CD8-positive, alpha-beta memory T cell (primary cell): ENCODE results near the gene UQCR10. TPM values are rescaled to one million over a fixed set of nuclear protein-coding genes. Genes with fewer than 3 reads are reported as not detected.

ENCODE experiments used
- CTCF ChIA-PET: fragments of 350-600 bp; sonication (Branson Sonifier 250); formaldehyde crosslinking; loops from one replicate; lab custom pipeline; 2021; ENCODE audit warnings: antibody characterized with exemption; lab: Charles Lee
- POLR2A ChIA-PET: fragments of 350-600 bp; sonication (Branson Sonifier 250); formaldehyde crosslinking; loops from one replicate; lab custom pipeline; 2021; ENCODE audit warnings: antibody characterized with exemption; lab: Charles Lee
- DNase-seq, 5 donors: peaks; one replicate each; pipeline versions ENCODE4 v3.0.0 to v3.0.0-alpha.2; 2020 to 2022; ENCODE audit warnings: mixed read lengths in 1 of 5
- H3K27ac ChIP-seq: one replicate; pipeline ENCODE4 v1.7.0; 2013; ENCODE audit warnings: low read depth, mild to moderate bottlenecking, low read length, moderate library complexity
- H3K27me3 ChIP-seq: 2 replicates; pipeline ENCODE4 v1.7.0; 2013; ENCODE audit warnings: low read length, mild to moderate bottlenecking; ENCODE audit not compliant: insufficient read depth, poor library complexity, severe bottlenecking
- H3K36me3 ChIP-seq: 2 replicates; pipeline ENCODE4 v1.7.0; 2013; ENCODE audit warnings: mild to moderate bottlenecking, low read length, moderate library complexity; ENCODE audit not compliant: insufficient read depth
- H3K4me1 ChIP-seq: 2 replicates; pipeline ENCODE4 v1.7.0; 2013; ENCODE audit warnings: mild to moderate bottlenecking, low read length, moderate library complexity; ENCODE audit not compliant: insufficient read depth
- H3K4me3 ChIP-seq: 2 replicates; pipeline ENCODE4 v1.7.0; 2013; ENCODE audit warnings: mild to moderate bottlenecking, low read length
- H3K9me3 ChIP-seq: 2 replicates; pipeline ENCODE4 v1.7.0; 2013; ENCODE audit warnings: mild to moderate bottlenecking, low read length
- H3K27ac Mint-ChIP-seq, 8 donors: one replicate each; pipeline ENCODE4 v1.8.0; 2020 to 2021; ENCODE audit warnings: mixed read lengths in 8 of 8, mild to moderate bottlenecking in 6 of 8, inconsistent platforms in 3 of 8, moderate library complexity in 3 of 8
- H3K27me3 Mint-ChIP-seq, 2 donors: one replicate each; pipeline ENCODE4 v1.8.0; 2020 to 2021; ENCODE audit warnings: mixed read lengths in 2 of 2, mild to moderate bottlenecking in 1 of 2, moderate library complexity in 1 of 2
- H3K36me3 Mint-ChIP-seq, 3 donors: one replicate each; pipeline ENCODE4 v1.8.0; 2020 to 2021; ENCODE audit warnings: mixed read lengths in 3 of 3, inconsistent platforms in 1 of 3, mild to moderate bottlenecking in 1 of 3
- H3K4me1 Mint-ChIP-seq, 3 donors: one replicate each; pipeline ENCODE4 v1.8.0; 2020 to 2021; ENCODE audit warnings: mixed read lengths in 3 of 3, inconsistent platforms in 1 of 3, mild to moderate bottlenecking in 1 of 3
- H3K4me3 Mint-ChIP-seq, 7 donors: one replicate each; pipeline ENCODE4 v1.8.0; 2020 to 2021; ENCODE audit warnings: mixed read lengths in 7 of 7, mild to moderate bottlenecking in 6 of 7, moderate library complexity in 4 of 7, inconsistent platforms in 2 of 7
- H3K9me3 Mint-ChIP-seq, 5 donors: one replicate each; pipeline ENCODE4 v1.8.0; 2020 to 2022; ENCODE audit warnings: mixed read lengths in 5 of 5, mild to moderate bottlenecking in 3 of 5, moderate library complexity in 2 of 5, inconsistent platforms in 1 of 5
- polyA plus RNA-seq: library from polyadenylated mRNA; unstranded; fragments of 300-500 nt; fragmentation: Illumina TruSeq; gene quantifications from one replicate; pipeline ENCODE4 v1.2.3, GENCODE V29; 2021
- total RNA-seq, 2 experiments: library from RNA; stranded (reverse); gene quantifications; one replicate each; pipeline ENCODE4 v1.2.3, GENCODE V29; 2021

Gene UQCR10
- total and polyA plus RNA-seq, 3 experiments from 2014 or later, result 114 to 307 (median 121) TPM

DNA sequence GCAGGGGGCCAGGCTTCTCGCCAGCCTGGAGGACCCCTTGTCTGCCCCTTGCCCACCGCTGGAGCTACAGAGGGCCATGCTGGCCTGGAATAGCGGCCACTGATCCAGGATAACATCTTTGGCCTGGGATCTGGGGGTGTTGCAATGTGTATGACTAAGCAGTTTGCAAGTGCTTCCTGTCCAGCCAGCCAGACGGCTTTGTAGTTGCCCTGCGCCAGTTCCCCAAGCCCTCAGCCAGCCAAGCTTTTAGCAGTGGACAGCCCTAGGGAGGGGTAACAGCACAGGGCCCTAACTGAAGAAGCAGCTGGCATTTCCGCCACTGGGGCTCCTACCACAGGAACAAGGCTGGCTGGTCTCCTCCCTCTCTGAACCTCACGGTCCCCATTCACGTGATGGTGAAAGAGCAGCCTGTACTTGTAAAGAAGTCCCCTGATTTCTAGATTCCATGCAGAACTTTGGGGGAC lies 32.1 kb downstream of the UQCR10 start:
- no peak overlapping the region for H3K27ac ChIP-seq
- ChIA-PET CTCF (no interaction called here), POLR2A (interaction anchor here (0.5 kb wide), 1 partner anchor 39 kb away, joined by 3 read pairs; no protein-coding TSS in a partner anchor)
- H3K36me3 ChIP-seq, result peaks cover 68% of the 10 kb centered on the region
- H3K27me3 Mint-ChIP-seq, result no peaks in the 10 kb centered on the region
- H3K4me3 Mint-ChIP-seq, result no peak overlapping the region
- no peak overlapping the region for H3K4me3 ChIP-seq
- no peak for DNase-seq
- no peaks in the 10 kb centered on the region for H3K27me3 ChIP-seq
- no peaks in the 10 kb centered on the region for H3K4me1 ChIP-seq
- no peaks in the 10 kb centered on the region for H3K9me3 Mint-ChIP-seq
- peak overlapping the region in 1 of 8 donors; percentile 37 for H3K27ac Mint-ChIP-seq
- peaks cover 11 to 84% (median 18%) of the 10 kb centered on the region in 3 donors for H3K36me3 Mint-ChIP-seq
- no peaks in the 10 kb centered on the region for H3K9me3 ChIP-seq
- H3K4me1 Mint-ChIP-seq, result peaks cover 0 to 4% (median 0%) of the 10 kb centered on the region in 3 donors

DNA sequence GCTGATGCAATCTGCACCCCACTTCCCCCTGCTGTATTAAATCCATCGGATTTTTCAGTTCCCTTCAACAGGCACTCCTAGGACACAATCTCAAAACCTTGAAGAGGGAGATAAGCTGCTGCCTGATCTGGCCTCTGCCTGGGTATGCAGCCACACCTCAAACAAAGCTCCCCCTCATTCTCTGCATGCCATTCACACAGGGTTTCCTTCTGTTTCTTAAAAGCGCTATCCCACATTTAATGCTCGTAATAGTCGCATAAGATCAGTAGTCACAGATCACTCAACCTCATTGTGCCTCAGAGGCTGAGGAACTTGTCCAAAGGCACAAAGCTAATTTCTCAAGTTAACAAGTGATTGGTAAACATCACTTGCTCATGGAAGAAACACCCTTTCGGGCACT lies 34.0 kb downstream of the UQCR10 start:
- H3K27me3 Mint-ChIP-seq, result no peaks in the 10 kb centered on the region
- CTCF ChIA-PET, result no interaction called here
- Histone ChIP-seq H3K9me3 (no peaks in the 10 kb centered on the region), H3K4me3 (no peak overlapping the region), H3K4me1 (no peaks in the 10 kb centered on the region), H3K36me3 (peaks cover 81% of the 10 kb centered on the region), H3K27ac (no peak overlapping the region), H3K27me3 (no peaks in the 10 kb centered on the region)
- H3K27ac Mint-ChIP-seq, result peak overlapping the region in 1 of 8 donors; percentile 50
- H3K36me3 Mint-ChIP-seq, result peaks cover 17 to 87% (median 26%) of the 10 kb centered on the region in 3 donors
- H3K9me3 Mint-ChIP-seq, result no peaks in the 10 kb centered on the region
- no peak for DNase-seq
- POLR2A ChIA-PET, result no interaction called here
- H3K4me1 Mint-ChIP-seq, result peaks cover 0 to 4% (median 0%) of the 10 kb centered on the region in 3 donors
- no peak overlapping the region for H3K4me3 Mint-ChIP-seq

DNA sequence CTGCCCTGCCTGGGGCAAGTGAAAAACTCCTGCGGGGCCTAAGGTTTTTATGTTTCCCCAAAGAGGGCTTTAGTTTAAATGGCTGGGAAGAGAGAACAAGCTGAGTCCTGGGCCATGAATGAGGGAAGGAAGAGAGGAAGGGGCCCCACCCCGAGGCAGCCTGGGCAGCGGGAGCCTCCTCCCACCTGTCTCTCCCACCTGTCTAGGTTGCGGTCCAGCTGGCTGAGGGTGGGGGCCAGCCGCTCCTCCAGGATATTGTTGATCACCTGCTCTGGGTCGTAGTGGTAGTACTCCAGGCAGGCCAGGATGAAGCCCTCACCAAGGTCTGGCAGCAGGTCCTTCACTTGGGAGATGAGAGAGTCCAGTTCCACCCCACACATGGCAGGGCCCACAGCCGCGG lies 34.6 kb downstream of the UQCR10 start:
- POLR2A ChIA-PET, result no interaction called here
- H3K27me3 ChIP-seq, result no peaks in the 10 kb centered on the region
- CTCF ChIA-PET, result no interaction called here

DNA sequence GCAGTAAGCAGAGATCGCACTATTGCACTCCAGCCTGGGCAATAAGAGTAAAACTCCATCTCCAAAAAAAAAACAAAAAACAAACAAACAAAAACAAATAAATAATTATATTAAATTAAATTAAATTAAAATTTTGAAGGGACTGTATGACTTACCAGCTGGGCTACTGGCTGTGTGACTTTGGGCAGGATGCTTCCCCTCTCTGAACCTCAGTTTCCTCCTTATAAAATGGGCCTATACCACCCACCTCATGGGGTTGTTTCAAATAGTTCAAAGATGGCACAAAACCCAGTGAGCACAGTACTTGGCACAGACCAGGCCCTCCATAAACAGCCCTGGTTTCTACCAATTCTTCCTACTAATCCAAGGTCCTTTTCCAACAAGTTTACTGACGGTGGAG lies 36.0 kb downstream of the UQCR10 start:
- Histone ChIP-seq H3K4me1 (no peaks in the 10 kb centered on the region), H3K27ac (no peak overlapping the region), H3K27me3 (no peaks in the 10 kb centered on the region), H3K4me3 (no peak overlapping the region), H3K36me3 (peaks cover 79% of the 10 kb centered on the region), H3K9me3 (no peaks in the 10 kb centered on the region)
- CTCF ChIA-PET, result no interaction called here
- no peaks in the 10 kb centered on the region for H3K27me3 Mint-ChIP-seq
- POLR2A ChIA-PET, result no interaction called here
- peaks cover 12 to 89% (median 27%) of the 10 kb centered on the region in 3 donors for H3K36me3 Mint-ChIP-seq
- no peaks in the 10 kb centered on the region for H3K9me3 Mint-ChIP-seq
- DNase-seq, result no peak
- peaks cover 0 to 1% (median 0%) of the 10 kb centered on the region in 3 donors for H3K4me1 Mint-ChIP-seq
- no peak overlapping the region for H3K4me3 Mint-ChIP-seq
- H3K27ac Mint-ChIP-seq, result no peak overlapping the region

More for the DNA sequence above, 34.6 kb downstream of the UQCR10 start:
- Mint-ChIP-seq H3K27me3 (no peaks in the 10 kb centered on the region), H3K27ac (no peak overlapping the region), H3K36me3 (peaks cover 17 to 87% (median 27%) of the 10 kb centered on the region in 3 donors), H3K4me3 (no peak overlapping the region), H3K4me1 (peaks cover 0 to 4% (median 0%) of the 10 kb centered on the region in 3 donors), H3K9me3 (no peaks in the 10 kb centered on the region)
- no peaks in the 10 kb centered on the region for H3K9me3 ChIP-seq
- H3K36me3 ChIP-seq, result peaks cover 83% of the 10 kb centered on the region
- no peaks in the 10 kb centered on the region for H3K4me1 ChIP-seq
- no peak overlapping the region for H3K27ac ChIP-seq
- DNase-seq, result no peak
- H3K4me3 ChIP-seq, result no peak overlapping the region

DNA sequence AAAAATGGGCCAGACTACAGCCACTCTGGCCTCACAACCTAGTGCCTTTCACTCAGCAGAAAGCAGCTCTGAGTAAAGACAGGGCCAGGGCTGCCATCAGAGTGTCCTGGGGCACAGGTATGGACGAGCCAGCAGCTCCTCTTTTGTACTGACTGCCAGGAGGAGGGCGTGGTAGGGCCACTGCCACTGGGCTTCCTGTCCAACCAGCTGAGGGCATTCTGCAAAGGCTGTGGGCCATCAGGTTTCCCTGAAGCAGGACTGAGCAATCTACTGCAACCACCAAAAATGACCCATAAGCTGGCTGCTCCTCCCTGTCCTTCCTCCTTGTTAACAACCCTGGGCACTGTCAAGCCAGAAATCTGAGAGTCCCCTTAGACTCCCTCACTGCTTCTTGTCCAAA lies 37.8 kb downstream of the UQCR10 start:
- POLR2A ChIA-PET, result no interaction called here
- peaks cover 61% of the 10 kb centered on the region for H3K36me3 ChIP-seq

DNA sequence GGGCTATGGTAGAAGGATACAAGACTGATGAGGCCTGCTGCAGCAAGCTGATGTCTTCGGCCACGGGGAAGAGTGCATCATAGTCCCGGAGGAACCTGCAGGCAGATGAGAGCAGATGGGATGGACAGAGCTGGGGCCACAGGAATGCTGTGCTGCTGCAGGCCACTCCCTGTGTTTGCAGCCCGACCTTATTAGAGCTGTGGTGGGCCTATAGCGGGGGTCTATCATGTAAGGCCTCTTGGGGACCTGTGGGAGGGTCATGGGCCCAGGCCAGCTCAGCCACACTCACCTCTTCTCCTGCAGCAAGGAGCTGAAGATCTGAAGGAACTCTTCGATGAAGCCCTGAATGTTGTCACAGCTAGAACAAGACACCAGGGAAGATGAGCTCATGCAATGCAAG lies 39.0 kb downstream of the UQCR10 start:
- H3K27me3 Mint-ChIP-seq, result no peaks in the 10 kb centered on the region
- Histone ChIP-seq H3K4me3 (no peak overlapping the region), H3K27me3 (no peaks in the 10 kb centered on the region), H3K27ac (no peak overlapping the region), H3K4me1 (no peaks in the 10 kb centered on the region), H3K9me3 (no peaks in the 10 kb centered on the region), H3K36me3 (peaks cover 51% of the 10 kb centered on the region)
- H3K4me1 Mint-ChIP-seq, result no peaks in the 10 kb centered on the region
- no peak overlapping the region for H3K4me3 Mint-ChIP-seq
- H3K9me3 Mint-ChIP-seq, result no peaks in the 10 kb centered on the region
- DNase-seq, result no peak
- peak overlapping the region in 1 of 8 donors; percentile 11 for H3K27ac Mint-ChIP-seq
- peaks cover 10 to 78% (median 26%) of the 10 kb centered on the region in 3 donors for H3K36me3 Mint-ChIP-seq
- ChIA-PET CTCF (no interaction called here), POLR2A (no interaction called here)

More for the DNA sequence above, 37.8 kb downstream of the UQCR10 start:
- H3K9me3 Mint-ChIP-seq, result no peaks in the 10 kb centered on the region
- H3K27me3 ChIP-seq, result no peaks in the 10 kb centered on the region
- H3K27me3 Mint-ChIP-seq, result no peaks in the 10 kb centered on the region
- no peak overlapping the region for H3K4me3 Mint-ChIP-seq
- peaks cover 10 to 81% (median 26%) of the 10 kb centered on the region in 3 donors for H3K36me3 Mint-ChIP-seq
- H3K4me1 Mint-ChIP-seq, result no peaks in the 10 kb centered on the region
- CTCF ChIA-PET, result no interaction called here
- no peak overlapping the region for H3K27ac Mint-ChIP-seq
- H3K9me3 ChIP-seq, result no peaks in the 10 kb centered on the region
- no peak overlapping the region for H3K4me3 ChIP-seq
- H3K4me1 ChIP-seq, result no peaks in the 10 kb centered on the region
- no peak overlapping the region for H3K27ac ChIP-seq
- no peak for DNase-seq

DNA sequence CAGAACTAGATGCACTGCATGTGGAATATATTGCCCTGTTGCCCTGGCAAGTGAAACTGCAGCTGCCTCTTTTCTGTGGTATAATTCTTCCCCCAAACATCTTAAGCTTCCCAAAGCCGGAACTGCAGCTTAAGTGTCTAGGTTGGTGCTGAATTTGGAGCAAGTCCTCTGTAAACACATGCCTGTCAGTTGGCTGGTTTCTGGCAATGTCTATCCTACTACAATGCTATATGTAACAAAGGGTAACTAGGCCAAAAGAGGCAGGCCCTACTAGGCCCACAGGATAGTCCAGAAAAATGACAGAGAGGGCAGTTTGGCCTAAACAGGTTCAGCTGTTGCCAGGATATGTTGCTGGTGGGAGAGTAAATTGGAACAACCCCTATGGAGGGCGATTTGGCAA lies 43.0 kb downstream of the UQCR10 start:
- no peak for DNase-seq
- H3K4me3 Mint-ChIP-seq, result no peak overlapping the region
- no peaks in the 10 kb centered on the region for H3K4me1 ChIP-seq
- H3K36me3 Mint-ChIP-seq, result peaks cover 6 to 88% (median 28%) of the 10 kb centered on the region in 3 donors
- H3K27ac ChIP-seq, result no peak overlapping the region
- CTCF ChIA-PET, result no interaction called here
- H3K9me3 ChIP-seq, result no peaks in the 10 kb centered on the region
- H3K27me3 Mint-ChIP-seq, result no peaks in the 10 kb centered on the region
- H3K4me3 ChIP-seq, result no peak overlapping the region
- peak overlapping the region in 2 of 8 donors; percentile 6 to 88 for H3K27ac Mint-ChIP-seq
- H3K36me3 ChIP-seq, result peaks cover 58% of the 10 kb centered on the region
- POLR2A ChIA-PET, result no interaction called here
- no peaks in the 10 kb centered on the region for H3K27me3 ChIP-seq
- H3K9me3 Mint-ChIP-seq, result no peaks in the 10 kb centered on the region
- H3K4me1 Mint-ChIP-seq, result no peaks in the 10 kb centered on the region

DNA sequence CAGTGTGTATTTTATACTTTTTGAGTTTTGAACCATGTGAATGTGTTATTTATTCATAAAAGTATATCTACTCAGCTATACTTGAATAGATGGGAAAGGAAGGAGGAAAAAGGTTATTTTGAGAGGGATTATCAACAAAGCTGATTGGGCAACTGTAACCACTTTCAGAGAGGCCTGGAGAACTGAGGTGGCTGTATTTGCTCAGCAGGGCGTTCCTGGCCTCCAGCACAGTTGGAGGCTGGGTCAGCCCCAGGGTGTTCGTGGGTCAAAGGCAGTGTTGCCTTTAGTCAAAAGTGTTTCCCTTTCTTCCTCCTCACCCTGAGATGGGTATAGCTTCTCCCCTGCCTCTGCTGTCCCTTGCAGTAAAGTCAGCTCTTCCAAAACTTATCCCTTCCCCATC lies 44.2 kb downstream of the UQCR10 start:
- ChIA-PET CTCF (no interaction called here), POLR2A (no interaction called here)
- Mint-ChIP-seq H3K36me3 (peaks cover 0 to 88% (median 25%) of the 10 kb centered on the region in 3 donors), H3K27me3 (no peaks in the 10 kb centered on the region), H3K4me3 (no peak overlapping the region), H3K9me3 (no peaks in the 10 kb centered on the region), H3K27ac (peak overlapping the region in 1 of 8 donors; percentile 54), H3K4me1 (no peaks in the 10 kb centered on the region)
- DNase-seq, result no peak
- Histone ChIP-seq H3K4me3 (no peak overlapping the region), H3K27me3 (no peaks in the 10 kb centered on the region), H3K9me3 (no peaks in the 10 kb centered on the region), H3K27ac (no peak overlapping the region), H3K4me1 (no peaks in the 10 kb centered on the region), H3K36me3 (peaks cover 56% of the 10 kb centered on the region)
